Mucosa of stomach (tissue), 1 donor: ENCODE data around the gene ATG4B.

Experiments
- H3K27me3 ChIP-seq: one replicate; pipeline ENCODE4 v1.7.0; 2013; ENCODE audit warnings: mild to moderate bottlenecking, low read length; ENCODE audit not compliant: control insufficient read depth, insufficient read depth
- H3K36me3 ChIP-seq: one replicate; pipeline ENCODE4 v1.7.0; 2013; ENCODE audit warnings: low read length; ENCODE audit not compliant: control insufficient read depth, insufficient read depth
- H3K4me1 ChIP-seq: one replicate; pipeline ENCODE4 v1.7.0; 2013; ENCODE audit warnings: mild to moderate bottlenecking, low read length; ENCODE audit not compliant: control insufficient read depth, insufficient read depth
- H3K4me3 ChIP-seq: one replicate; pipeline ENCODE4 v1.7.0; 2013; ENCODE audit warnings: low read length
- H3K9ac ChIP-seq: one replicate; pipeline ENCODE4 v1.7.0; 2013; ENCODE audit warnings: mild to moderate bottlenecking, low read length, moderate library complexity
- H3K9me3 ChIP-seq: one replicate; pipeline ENCODE4 v1.7.0; 2013; ENCODE audit warnings: mild to moderate bottlenecking, low read length, moderate library complexity; ENCODE audit not compliant: control insufficient read depth
- donor health status: Pancreatic carcinoma.

ATG4B gene

GRCh38 chr2:241665731-241666440, 28.4 kb downstream of the ATG4B start:
- H3K9me3 ChIP-seq, result no peaks in the 10 kb centered on the region
- no peak overlapping the region for H3K9ac ChIP-seq
- no peaks in the 10 kb centered on the region for H3K4me1 ChIP-seq
- H3K27me3 ChIP-seq, result no peaks in the 10 kb centered on the region
- no peaks in the 10 kb centered on the region for H3K36me3 ChIP-seq
- H3K4me3 ChIP-seq, result no peak overlapping the region

- no peaks in the 10 kb centered on the region for H3K4me1 ChIP-seq
- H3K27me3 ChIP-seq, result no peaks in the 10 kb centered on the region
- H3K36me3 ChIP-seq, result no peaks in the 10 kb centered on the region
- H3K4me3 ChIP-seq, result no peak overlapping the region
- no peak overlapping the region for H3K9ac ChIP-seq
- no peaks in the 10 kb centered on the region for H3K9me3 ChIP-seq
Measured at GRCh38 chr2:241666627-241667400, 29.3 kb downstream of the ATG4B start.

GRCh38 chr2:241668354-241668753, 30.9 kb downstream of the ATG4B start:
- no peaks in the 10 kb centered on the region for H3K4me1 ChIP-seq
- no peak overlapping the region for H3K9ac ChIP-seq
- no peaks in the 10 kb centered on the region for H3K36me3 ChIP-seq
- no peaks in the 10 kb centered on the region for H3K27me3 ChIP-seq
- no peaks in the 10 kb centered on the region for H3K9me3 ChIP-seq
- H3K4me3 ChIP-seq, result no peak overlapping the region

- Histone ChIP-seq H3K27me3 (no peaks in the 10 kb centered on the region), H3K4me3 (no peak overlapping the region), H3K9me3 (no peaks in the 10 kb centered on the region), H3K4me1 (no peaks in the 10 kb centered on the region), H3K9ac (no peak overlapping the region), H3K36me3 (no peaks in the 10 kb centered on the region)
Measured at GRCh38 chr2:241668839-241669238, 31.3 kb downstream of the ATG4B start.

DNA sequence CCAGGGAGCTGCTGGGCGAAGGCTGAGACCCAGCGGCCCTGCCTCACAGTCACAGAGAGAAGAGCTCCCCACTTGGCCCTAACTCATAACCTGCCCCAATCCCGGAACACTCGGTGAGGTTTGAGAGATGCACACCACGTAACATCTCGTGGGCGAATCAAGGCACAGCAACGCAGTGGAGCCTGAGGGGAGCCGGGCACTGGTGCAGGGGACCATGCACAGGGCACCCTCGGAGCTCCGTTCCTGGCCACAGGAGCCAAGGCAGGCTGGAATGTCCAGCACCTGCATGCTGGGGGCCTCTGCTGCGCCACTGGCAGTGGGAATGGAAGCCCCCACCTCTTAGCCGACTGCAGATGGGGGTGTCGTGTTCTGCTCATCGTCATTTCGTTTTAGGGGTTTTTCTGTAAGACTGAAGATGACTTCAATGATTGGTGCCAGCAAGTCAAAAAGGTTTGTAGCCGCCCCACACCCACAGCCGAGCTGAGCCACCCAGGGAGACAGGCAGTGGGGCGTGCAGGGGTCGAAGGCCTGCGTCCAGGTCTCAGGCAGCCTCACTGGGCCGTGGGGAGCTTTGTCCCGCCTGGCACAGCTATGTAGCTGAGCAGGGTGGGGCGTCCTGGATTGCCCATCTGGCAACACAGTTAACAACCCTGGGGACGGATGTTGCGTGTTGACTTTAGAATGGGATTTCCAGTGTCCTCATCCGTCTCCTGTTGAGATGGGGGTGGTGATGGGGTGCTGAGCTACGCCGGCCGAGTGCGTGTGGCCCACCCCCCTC, 33.0 kb downstream of the ATG4B start:
- Histone ChIP-seq H3K27me3 (no peaks in the 10 kb centered on the region), H3K4me1 (no peaks in the 10 kb centered on the region), H3K36me3 (no peaks in the 10 kb centered on the region), H3K9ac (no peak overlapping the region), H3K4me3 (no peak overlapping the region), H3K9me3 (no peaks in the 10 kb centered on the region)

DNA sequence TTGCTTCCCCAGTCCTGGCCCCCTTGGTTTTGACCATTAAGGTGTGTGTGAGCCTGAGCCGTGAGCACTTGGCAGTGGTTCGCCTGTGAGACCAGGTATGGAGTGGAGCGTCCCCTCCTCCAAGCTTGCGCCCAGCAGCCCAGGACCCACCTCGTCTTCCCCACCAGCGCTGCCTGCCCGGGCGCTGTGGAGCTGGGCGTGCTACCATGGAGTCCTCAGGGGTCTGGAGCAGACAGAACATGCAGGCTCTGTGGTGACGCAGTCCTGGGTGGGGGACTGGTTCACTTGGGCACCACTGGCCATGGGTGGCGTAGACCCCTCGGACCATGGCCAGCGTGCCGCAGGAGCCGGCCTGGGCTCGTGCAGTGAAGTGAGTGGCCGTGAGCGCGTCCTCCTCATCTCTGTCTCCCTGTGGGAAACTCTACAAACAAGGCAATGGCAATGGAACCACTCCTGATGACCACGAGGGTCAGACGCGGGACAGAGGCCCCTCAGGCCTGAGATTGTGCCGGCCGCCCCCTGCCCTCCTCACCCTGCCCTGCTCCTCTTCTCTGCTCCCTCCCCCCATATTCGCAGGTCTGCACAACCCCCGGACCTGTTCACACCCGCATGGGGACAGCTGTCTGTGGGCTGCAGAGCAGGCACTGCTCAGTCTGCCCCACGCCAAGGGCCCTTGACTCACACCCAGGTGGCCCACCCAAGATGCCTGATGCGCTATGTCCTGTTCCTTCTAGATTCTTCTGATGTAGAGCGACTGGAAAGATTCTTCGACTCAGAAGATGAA, 34.2 kb downstream of the ATG4B start:
- no peak overlapping the region for H3K9ac ChIP-seq
- H3K4me1 ChIP-seq, result no peaks in the 10 kb centered on the region
- H3K36me3 ChIP-seq, result no peaks in the 10 kb centered on the region
- no peak overlapping the region for H3K4me3 ChIP-seq
- no peaks in the 10 kb centered on the region for H3K9me3 ChIP-seq
- H3K27me3 ChIP-seq, result no peaks in the 10 kb centered on the region

- Histone ChIP-seq H3K4me1 (no peaks in the 10 kb centered on the region), H3K9me3 (no peaks in the 10 kb centered on the region), H3K27me3 (no peaks in the 10 kb centered on the region), H3K4me3 (no peak overlapping the region), H3K9ac (no peak overlapping the region), H3K36me3 (no peaks in the 10 kb centered on the region)
Measured at GRCh38 chr2:241672243-241673188, 35.0 kb downstream of the ATG4B start.

DNA sequence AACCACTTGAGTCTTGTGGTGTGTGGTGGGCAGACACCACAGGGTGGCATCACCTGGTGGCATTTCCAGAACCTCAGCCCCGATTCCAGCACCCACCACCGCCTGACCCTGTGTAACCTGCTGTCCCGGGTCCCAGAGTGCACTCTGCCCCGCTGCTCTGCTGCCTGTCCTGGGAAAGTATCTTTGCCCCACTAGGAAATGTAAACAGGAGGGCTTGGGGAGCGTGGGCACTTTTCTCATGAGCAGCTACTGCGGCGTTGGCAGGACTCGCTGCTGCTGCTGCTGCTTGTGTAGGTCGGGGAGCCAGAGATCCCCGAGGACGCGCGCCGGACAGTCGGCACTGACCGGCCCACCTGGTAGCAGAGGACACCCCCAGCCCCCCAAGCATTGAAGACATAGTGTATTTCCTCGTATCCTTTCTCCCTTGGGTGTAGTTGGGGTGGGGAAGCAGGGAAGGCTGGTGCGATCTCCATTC, 35.7 kb downstream of the ATG4B start:
- no peaks in the 10 kb centered on the region for H3K4me1 ChIP-seq
- no peaks in the 10 kb centered on the region for H3K9me3 ChIP-seq
- no peaks in the 10 kb centered on the region for H3K27me3 ChIP-seq
- no peak overlapping the region for H3K9ac ChIP-seq
- no peaks in the 10 kb centered on the region for H3K36me3 ChIP-seq
- no peak overlapping the region for H3K4me3 ChIP-seq

DNA sequence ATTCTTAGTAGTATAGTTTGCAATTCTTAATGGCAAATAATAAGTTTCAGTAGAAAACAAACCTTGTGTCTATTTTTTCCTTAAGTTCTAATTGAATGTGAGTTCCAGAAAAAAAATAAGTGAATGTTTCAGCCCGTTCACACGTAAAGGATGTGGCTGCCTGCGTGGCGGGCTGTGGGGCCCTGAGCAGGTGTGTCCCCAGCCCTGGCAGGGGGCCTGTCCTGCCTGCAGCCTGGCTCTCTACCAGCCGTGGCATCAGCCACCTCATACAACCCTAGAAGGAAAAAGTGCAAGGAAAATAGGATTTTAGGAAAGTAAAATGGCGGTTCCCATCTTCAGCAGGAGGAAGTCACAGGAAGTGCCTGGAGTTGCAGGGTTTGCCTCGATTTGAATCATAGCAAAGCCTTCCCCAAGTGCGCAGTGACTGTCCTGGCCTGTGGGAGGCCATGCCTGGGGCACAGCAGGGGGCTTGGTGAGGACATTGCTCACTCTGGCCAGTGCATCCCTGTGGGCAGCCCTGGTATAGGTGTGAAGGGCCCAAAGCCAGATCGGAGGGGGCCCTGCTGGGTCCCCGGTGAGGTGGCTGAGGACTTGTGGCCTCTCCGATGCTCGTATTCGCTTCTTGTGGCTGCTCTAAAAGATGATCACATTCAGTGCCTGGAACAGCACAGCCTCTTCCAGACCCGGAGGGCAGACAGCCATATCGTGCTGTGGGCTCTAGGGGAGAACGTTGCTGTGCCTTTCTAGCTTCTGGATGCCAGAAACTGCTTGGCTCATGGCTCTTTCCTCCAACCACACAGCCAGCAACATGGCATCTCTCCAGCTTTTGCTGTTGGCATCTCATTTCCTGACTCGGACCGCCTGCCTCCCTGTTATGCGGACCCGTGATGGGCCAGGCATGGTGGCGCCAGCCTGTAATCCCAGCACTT, 36.6 kb downstream of the ATG4B start:
- no peaks in the 10 kb centered on the region for H3K36me3 ChIP-seq
- H3K4me1 ChIP-seq, result no peaks in the 10 kb centered on the region
- H3K27me3 ChIP-seq, result no peaks in the 10 kb centered on the region
- no peak overlapping the region for H3K4me3 ChIP-seq
- H3K9ac ChIP-seq, result no peak overlapping the region
- no peaks in the 10 kb centered on the region for H3K9me3 ChIP-seq

GRCh38 chr2:241675885-241676284, 38.4 kb downstream of the ATG4B start:
- H3K9ac ChIP-seq, result no peak overlapping the region
- H3K27me3 ChIP-seq, result no peaks in the 10 kb centered on the region
- H3K36me3 ChIP-seq, result no peaks in the 10 kb centered on the region
- H3K4me1 ChIP-seq, result no peaks in the 10 kb centered on the region
- H3K9me3 ChIP-seq, result no peaks in the 10 kb centered on the region
- H3K4me3 ChIP-seq, result no peak overlapping the region
